ENCODE data around the gene INSYN1.

The INSYN1 gene

DNA sequence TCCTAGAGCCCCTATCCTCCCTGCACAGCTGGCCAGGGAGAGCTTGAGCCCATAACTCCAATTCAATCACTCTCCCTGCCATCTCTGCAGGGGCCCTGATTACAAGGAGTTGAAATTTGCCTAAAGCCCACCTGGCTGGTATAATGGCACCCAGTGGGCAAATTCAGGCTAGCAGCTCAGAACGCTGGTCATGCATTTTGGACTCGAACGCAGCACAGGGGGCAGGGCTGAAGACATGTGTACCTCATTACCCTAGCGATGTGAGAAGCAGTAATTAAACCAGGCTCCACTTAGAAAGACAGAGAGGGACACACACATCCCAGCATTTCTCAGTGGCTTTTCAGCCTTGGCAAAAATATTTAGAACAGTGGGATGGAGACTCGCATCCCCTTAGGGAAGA, 3.2 kb downstream of the INSYN1 start:
- no peak for DNase-seq (ENCODE audit: low read depth)
- no peak for TF ChIP-seq CTCF (conservative IDR thresholded peaks at IDR 0.05; ENCODE audit: low read depth, low read length)
- H3K4me3 ChIP-seq (ENCODE audit: low read depth, low read length) = no peak overlapping the region

DNA sequence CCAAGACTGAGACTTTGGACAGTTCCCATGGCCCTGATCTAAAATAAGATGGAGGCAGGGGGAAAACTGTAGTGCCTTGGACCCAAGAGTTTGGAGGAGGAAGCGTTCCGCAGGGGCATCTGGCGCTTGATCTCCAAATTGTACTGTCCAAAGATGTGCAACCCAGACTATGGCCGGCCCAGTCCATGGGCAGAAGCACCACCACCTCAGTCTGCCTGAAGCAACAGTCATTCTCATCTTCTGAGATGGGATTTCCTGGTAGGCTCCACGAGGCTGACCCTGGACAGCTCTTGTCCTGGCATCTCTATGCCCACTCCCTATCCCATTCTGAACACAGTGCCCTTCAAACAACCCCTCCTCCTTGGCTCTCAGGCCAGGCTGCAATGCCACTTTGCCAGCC, 3.6 kb downstream of the INSYN1 start:
- H3K4me3 ChIP-seq (ENCODE audit: low read depth, low read length) = no peak overlapping the region
- DNase-seq (ENCODE audit: low read depth) = no peak
- TF ChIP-seq CTCF (conservative IDR thresholded peaks at IDR 0.05; ENCODE audit: low read depth, low read length) = no peak

- TF ChIP-seq CTCF (conservative IDR thresholded peaks at IDR 0.05; ENCODE audit: low read depth, low read length) = no peak
- no peak for DNase-seq (ENCODE audit: low read depth)
- no peak overlapping the region for H3K4me3 ChIP-seq (ENCODE audit: low read depth, low read length)
Observed at GRCh38 chr15:73748730-73749129, 4.4 kb downstream of the INSYN1 start.

DNA sequence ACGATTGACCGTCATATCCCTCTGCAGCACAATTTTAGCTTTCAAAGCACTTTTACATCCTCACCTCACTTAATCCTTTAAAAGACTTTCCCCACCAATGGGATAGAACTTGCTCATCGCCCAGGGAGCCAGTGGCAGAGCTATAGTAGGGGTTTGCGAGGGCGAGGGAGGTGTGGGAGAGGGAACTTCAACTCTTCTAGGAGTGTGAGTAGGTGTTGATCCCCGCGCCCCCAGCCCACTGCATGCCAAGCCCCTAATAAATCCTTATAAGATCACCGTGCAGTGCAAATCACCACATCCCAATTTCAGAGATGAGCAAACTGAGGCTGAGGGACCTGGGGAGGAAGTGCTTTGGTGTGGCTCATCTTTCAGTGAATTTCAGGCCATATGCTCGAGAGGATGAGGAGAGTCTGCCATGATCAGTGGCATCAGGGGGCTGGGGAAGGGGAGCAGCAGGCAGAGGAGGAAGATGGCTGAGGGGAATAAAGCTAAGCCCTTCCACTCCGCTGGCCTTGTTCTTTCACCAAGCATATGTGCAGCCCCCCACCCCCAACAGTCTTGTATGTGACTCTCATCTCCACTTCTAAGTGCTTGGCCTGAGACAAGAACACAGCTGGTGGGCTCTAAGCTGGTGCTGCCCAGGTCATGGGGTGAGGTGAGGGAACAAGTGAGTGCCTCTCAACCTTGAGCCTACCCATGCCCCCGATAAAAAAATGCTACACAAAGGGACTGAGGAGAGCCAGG, 5.1 kb downstream of the INSYN1 start:
- H3K4me3 ChIP-seq (ENCODE audit: low read depth, low read length) = no peak overlapping the region
- no peak for DNase-seq (ENCODE audit: low read depth)
- no peak for TF ChIP-seq CTCF (conservative IDR thresholded peaks at IDR 0.05; ENCODE audit: low read depth, low read length)

- TF ChIP-seq CTCF (conservative IDR thresholded peaks at IDR 0.05; ENCODE audit: low read depth, low read length) = no peak
- no peak overlapping the region for H3K4me3 ChIP-seq (ENCODE audit: low read depth, low read length)
- peak; percentile 23 for DNase-seq (ENCODE audit: low read depth)
Observed at GRCh38 chr15:73746883-73747282, 6.3 kb downstream of the INSYN1 start.

- no peak for DNase-seq (ENCODE audit: low read depth)
- TF ChIP-seq CTCF (conservative IDR thresholded peaks at IDR 0.05; ENCODE audit: low read depth, low read length) = no peak
- H3K4me3 ChIP-seq (ENCODE audit: low read depth, low read length) = no peak overlapping the region
Observed at GRCh38 chr15:73746261-73746660, 6.9 kb downstream of the INSYN1 start.

- no peak for DNase-seq (ENCODE audit: low read depth)
- TF ChIP-seq CTCF (conservative IDR thresholded peaks at IDR 0.05; ENCODE audit: low read depth, low read length) = no peak
- no peak overlapping the region for H3K4me3 ChIP-seq (ENCODE audit: low read depth, low read length)
Observed at GRCh38 chr15:73745073-73745472, 8.1 kb downstream of the INSYN1 start.
